A549 (cell line): Measurements from ENCODE around the gene LDLRAD4. TPM values are rescaled to one million over a fixed set of nuclear protein-coding genes. Genes with fewer than 3 reads are reported as not detected.

Experiments
- ATAC-seq, 2 experiments: fragments of 200-7000 bp in 1 of 2; fragments of >200 bp in 1 of 2; cut with Nextera tagmentation in 1 of 2; cut with Tn5 transposase in 1 of 2; 3 replicates each; pipeline versions ENCODE4 v1.8.0 to v1.9.1; 2018 to 2020; ENCODE audit warnings: mild to moderate bottlenecking in 1 of 2, moderate library complexity in 1 of 2
- CTCF ChIA-PET: fragments of 300-600 bp; sonication (Branson Sonifier 250); formaldehyde crosslinking; extraction: SDS; loops from one replicate; lab custom pipeline; 2021; ENCODE audit warnings: antibody characterized with exemption, inconsistent platforms; lab: Yijun Ruan, JAX
- POLR2A ChIA-PET: fragments of 350-600 bp; formaldehyde crosslinking; extraction: SDS; loops from one replicate; lab custom pipeline; 2021; ENCODE audit warnings: antibody characterized with exemption, inconsistent platforms; lab: Yijun Ruan, JAX
- DNase-seq, 2 experiments: peaks; one replicate each; pipeline versions ENCODE4 v3.0.0 to v3.0.0-alpha.2; 2011 to 2016; ENCODE audit warnings: low read depth in 1 of 2, low spot score in 1 of 2
- FAIRE-seq: peaks from 2 replicates; lab custom pipeline; 2011; peaks lifted over from hg19 to GRCh38; lab: Jason Lieb, UNC
- H3K27ac ChIP-seq, 2 experiments: fragments of >200 bp; sonication (Bioruptor Twin); formaldehyde crosslinking; 3 replicates each; pipeline ENCODE4 v1.5.1; 2016 to 2017
- H3K4me1 ChIP-seq: fragments of >200 bp; sonication (Bioruptor Twin); formaldehyde crosslinking; 3 replicates; pipeline ENCODE4 v1.6.1; 2016
- H3K4me2 ChIP-seq: fragments of >200 bp; sonication (Bioruptor Twin); formaldehyde crosslinking; 3 replicates; pipeline ENCODE4 v1.6.1; 2016
- H3K4me3 ChIP-seq: fragments of >200 bp; sonication (Bioruptor Twin); formaldehyde crosslinking; 3 replicates; pipeline ENCODE4 v1.5.1; 2016
- H3K9me3 ChIP-seq: fragments of >200 bp; sonication (Bioruptor Twin); formaldehyde crosslinking; 3 replicates; pipeline ENCODE4 v1.6.1; 2016
- BHLHE40 ChIP-seq: IDR thresholded peaks from 2 replicates; pipeline ENCODE4 v1.6.1; 2012; ENCODE audit warnings: low read depth, low read length, inconsistent platforms
- CBX2 ChIP-seq: fragments of 200-600 bp; sonication (generic); IDR thresholded peaks from 2 replicates; pipeline ENCODE4 v1.6.1; 2016; ENCODE audit warnings: low read depth, mild to moderate bottlenecking, borderline replicate concordance
- CBX8 ChIP-seq: fragments of 200-600 bp; sonication (generic); IDR thresholded peaks from 2 replicates; pipeline ENCODE4 v1.6.1; 2016
- ELK1 ChIP-seq: fragments of 150-350 bp; IDR thresholded peaks from 2 replicates; pipeline ENCODE4 v1.6.1; 2014; ENCODE audit warnings: low read depth, mild to moderate bottlenecking, low read length
- EP300 ChIP-seq, 2 experiments: fragments of >200 bp; sonication (Bioruptor Twin); formaldehyde crosslinking; IDR thresholded peaks; 2 replicates in 1 of 2; 3 replicates in 1 of 2; pipeline ENCODE4 v1.6.1; 2016 to 2017
- ESRRA ChIP-seq: fragments of 150-350 bp; IDR thresholded peaks from 2 replicates; pipeline ENCODE4 v1.6.1; 2014; ENCODE audit warnings: mild to moderate bottlenecking, low read length, borderline replicate concordance
- FOXS1 ChIP-seq: fragments of 250-450 bp; sonication (Bioruptor Pico); IDR thresholded peaks from 2 replicates; pipeline ENCODE4 v1.5.0; 2020; ENCODE audit warnings: mild to moderate bottlenecking, moderate library complexity
- HEYL ChIP-seq: fragments of 250-450 bp; sonication (Bioruptor Pico); IDR thresholded peaks from 2 replicates; pipeline ENCODE4 v1.8.0; 2021; ENCODE audit warnings: mild to moderate bottlenecking, moderate library complexity
- HOXB13 ChIP-seq: fragments of 250-450 bp; sonication (Bioruptor Pico); IDR thresholded peaks from 2 replicates; pipeline ENCODE4 v1.5.0; 2020; ENCODE audit warnings: low read depth, mild to moderate bottlenecking, moderate library complexity
- HOXB5 ChIP-seq: fragments of 250-450 bp; sonication (Bioruptor Pico); IDR thresholded peaks from 2 replicates; pipeline ENCODE4 v1.5.0; 2020; ENCODE audit warnings: mild to moderate bottlenecking, moderate library complexity
- JUN ChIP-seq, 2 experiments: fragments of >200 bp; sonication (Bioruptor Twin); formaldehyde crosslinking; IDR thresholded peaks; 2 replicates in 1 of 2; 3 replicates in 1 of 2; pipeline ENCODE4 v1.6.1; 2016 to 2017
- JUNB ChIP-seq: fragments of >200 bp; sonication (Bioruptor Twin); formaldehyde crosslinking; IDR thresholded peaks from 2 replicates; pipeline ENCODE4 v1.6.1; 2016
- KDM1A ChIP-seq: fragments of 200-600 bp; sonication (generic); IDR thresholded peaks from 2 replicates; pipeline ENCODE4 v1.6.1; 2016; ENCODE audit warnings: low read depth, mild to moderate bottlenecking
- NFE2L2 ChIP-seq: fragments of 150-350 bp; conservative IDR thresholded peaks from 2 replicates; pipeline ENCODE4 v1.6.1; 2014; ENCODE audit warnings: low read length
- NR3C1 ChIP-seq: fragments of >200 bp; sonication (Bioruptor Twin); formaldehyde crosslinking; IDR thresholded peaks from 3 replicates; pipeline ENCODE4 v1.6.1; 2017
- PBX3 ChIP-seq: IDR thresholded peaks from 2 replicates; pipeline ENCODE4 v1.6.1; 2012
- POLR2A ChIP-seq: IDR thresholded peaks from 2 replicates; pipeline ENCODE4 v1.6.1; 2012; ENCODE audit warnings: mild to moderate bottlenecking, low read length
- POLR2AphosphoS2 ChIP-seq: conservative IDR thresholded peaks from 2 replicates; pipeline ENCODE4 v1.6.1; 2012; ENCODE audit warnings: low read length, improper control_type of control experiment, inconsistent platforms
- RCOR1 ChIP-seq: fragments of 150-350 bp; IDR thresholded peaks from 2 replicates; pipeline ENCODE4 v1.6.1; 2014; ENCODE audit warnings: antibody characterized with exemption, low read length, low read depth
- SMC3 ChIP-seq: fragments of >200 bp; sonication (Bioruptor Twin); formaldehyde crosslinking; IDR thresholded peaks from 3 replicates; pipeline ENCODE4 v1.6.1; 2018; ENCODE audit warnings: inconsistent platforms
- USF2 ChIP-seq: fragments of 450-650 bp; IDR thresholded peaks from 2 replicates; pipeline ENCODE4 v1.6.1; 2014; ENCODE audit warnings: antibody characterized with exemption
- ZFP36 ChIP-seq: fragments of 450-650 bp; IDR thresholded peaks from 2 replicates; pipeline ENCODE4 v1.6.1; 2014; ENCODE audit warnings: borderline replicate concordance; ENCODE audit not compliant: partially characterized antibody
- ZNF302 ChIP-seq: fragments of 250-450 bp; sonication (Bioruptor Pico); IDR thresholded peaks from 2 replicates; pipeline ENCODE4 v1.9.0; 2021; ENCODE audit warnings: inconsistent platforms, mild to moderate bottlenecking, moderate library complexity
- ZSCAN20 ChIP-seq: fragments of 250-450 bp; sonication (Bioruptor Pico); IDR thresholded peaks from 2 replicates; pipeline ENCODE4 v1.8.0; 2022; ENCODE audit warnings: mild to moderate bottlenecking, moderate library complexity
- WGBS: methylation state at CpG from one replicate; pipeline ENCODE4 v1.1.6; 2017; ENCODE audit errors: missing lambda C conversion rate; 5-methylcytosine and 5-hydroxymethylcytosine counted together
- polyA plus RNA-seq, 4 experiments: library from polyadenylated mRNA; depleted of rRNA in 3 of 4; stranded (reverse); fragments of >200 nt; fragmentation: RNase III in 1 of 4; extraction: RNeasy Plus Mini Kit Qiagen cat#74134 plus additional on column Dnase treatment in 1 of 4; gene quantifications; 2 replicates in 3 of 4; 3 replicates in 1 of 4; pipeline ENCODE4 v1.2.3, GENCODE V29; 2011 to 2017
- TF ChIP-seq, protein P1 (sequence below): IDR thresholded peaks from 2 replicates; pipeline ENCODE4 v1.6.1; 2012; ENCODE audit warnings: low read depth, borderline replicate concordance
- TF ChIP-seq, protein P2 (sequence below): IDR thresholded peaks from 2 replicates; pipeline ENCODE4 v1.6.1; 2012
- TF ChIP-seq, protein P3 (sequence below): fragments of 200-600 bp; sonication (generic); IDR thresholded peaks from 2 replicates; pipeline ENCODE4 v1.6.1; 2016; ENCODE audit warnings: antibody characterized with exemption, mild to moderate bottlenecking, moderate library complexity

Gene LDLRAD4
- polyA plus RNA-seq, 2 of the 4 experiments (the other 2 are of a cell fraction), result 5.2 to 7.6 TPM

- ATAC-seq (no peak), FAIRE-seq (no peak)
- POLR2A ChIA-PET, result no interaction called here
- H3K4me2 ChIP-seq, result peak overlapping the region; percentile 76
- H3K27ac ChIP-seq, result peak overlapping the region; percentile 75 to 76
- peaks cover 8% of the 10 kb centered on the region; the same call in 1 of the 3 replicates for H3K9me3 ChIP-seq
- no peak overlapping the region for H3K4me3 ChIP-seq
- H3K4me1 ChIP-seq, result peaks cover 26% of the 10 kb centered on the region
- TF ChIP-seq POLR2A (no peak), HEYL (no peak), ELK1 (no peak), FOXS1 (CRISPR knock-in tag) (no peak), NR3C1 (no peak), JUNB (no peak), ZNF302 (CRISPR knock-in tag) (no peak), KDM1A (no peak), CBX2 (no peak), NFE2L2 (no peak), BHLHE40 (no peak), ESRRA (no peak), EP300 (IDR thresholded peaks at IDR 0.05) (no peak), ZFP36 (no peak), CBX8 (no peak), USF2 (no peak)
- TF ChIP-seq, protein P1, sequence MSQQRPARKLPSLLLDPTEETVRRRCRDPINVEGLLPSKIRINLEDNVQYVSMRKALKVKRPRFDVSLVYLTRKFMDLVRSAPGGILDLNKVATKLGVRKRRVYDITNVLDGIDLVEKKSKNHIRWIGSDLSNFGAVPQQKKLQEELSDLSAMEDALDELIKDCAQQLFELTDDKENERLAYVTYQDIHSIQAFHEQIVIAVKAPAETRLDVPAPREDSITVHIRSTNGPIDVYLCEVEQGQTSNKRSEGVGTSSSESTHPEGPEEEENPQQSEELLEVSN, result no peak
- TF ChIP-seq, all 56 proteins: peak for 0
- CTCF ChIA-PET, result interaction anchor here (0.5 to 0.6 kb wide), 2 partner anchors 56 to 1210 kb away, joined by 3 to 4 read pairs; no protein-coding TSS in a partner anchor
- DNase-seq, result no peak
- 84% methylated on average over 8 of the region's 8 CpGs for WGBS
Observed at GRCh38 chr18:13501891-13502290, 283.3 kb downstream of the LDLRAD4 start.

GRCh38 chr18:13502585-13502984 is 284.0 kb downstream of the LDLRAD4 start:
- POLR2A ChIA-PET, result no interaction called here

More at GRCh38 chr18:13502585-13502984, 284.0 kb downstream of the LDLRAD4 start:
- FAIRE-seq, result no peak
- no peak overlapping the region for H3K4me2 ChIP-seq
- CTCF ChIA-PET, result interaction anchor here (0.5 to 0.6 kb wide), 3 partner anchors 56 to 1210 kb away, joined by 3 to 4 read pairs (median 3); no protein-coding TSS in a partner anchor
- TF ChIP-seq ZSCAN20 (CRISPR knock-in tag) (no peak), CBX8 (no peak), HOXB5 (no peak), POLR2AphosphoS2 (no peak), ZFP36 (no peak), SMC3 (no peak), JUN (IDR thresholded peaks at IDR 0.05) (no peak), PBX3 (no peak), BHLHE40 (no peak), RCOR1 (no peak), HOXB13 (CRISPR knock-in tag) (no peak)
- TF ChIP-seq, protein P2, sequence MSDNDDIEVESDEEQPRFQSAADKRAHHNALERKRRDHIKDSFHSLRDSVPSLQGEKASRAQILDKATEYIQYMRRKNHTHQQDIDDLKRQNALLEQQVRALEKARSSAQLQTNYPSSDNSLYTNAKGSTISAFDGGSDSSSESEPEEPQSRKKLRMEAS, result no peak
- TF ChIP-seq, protein P3, sequence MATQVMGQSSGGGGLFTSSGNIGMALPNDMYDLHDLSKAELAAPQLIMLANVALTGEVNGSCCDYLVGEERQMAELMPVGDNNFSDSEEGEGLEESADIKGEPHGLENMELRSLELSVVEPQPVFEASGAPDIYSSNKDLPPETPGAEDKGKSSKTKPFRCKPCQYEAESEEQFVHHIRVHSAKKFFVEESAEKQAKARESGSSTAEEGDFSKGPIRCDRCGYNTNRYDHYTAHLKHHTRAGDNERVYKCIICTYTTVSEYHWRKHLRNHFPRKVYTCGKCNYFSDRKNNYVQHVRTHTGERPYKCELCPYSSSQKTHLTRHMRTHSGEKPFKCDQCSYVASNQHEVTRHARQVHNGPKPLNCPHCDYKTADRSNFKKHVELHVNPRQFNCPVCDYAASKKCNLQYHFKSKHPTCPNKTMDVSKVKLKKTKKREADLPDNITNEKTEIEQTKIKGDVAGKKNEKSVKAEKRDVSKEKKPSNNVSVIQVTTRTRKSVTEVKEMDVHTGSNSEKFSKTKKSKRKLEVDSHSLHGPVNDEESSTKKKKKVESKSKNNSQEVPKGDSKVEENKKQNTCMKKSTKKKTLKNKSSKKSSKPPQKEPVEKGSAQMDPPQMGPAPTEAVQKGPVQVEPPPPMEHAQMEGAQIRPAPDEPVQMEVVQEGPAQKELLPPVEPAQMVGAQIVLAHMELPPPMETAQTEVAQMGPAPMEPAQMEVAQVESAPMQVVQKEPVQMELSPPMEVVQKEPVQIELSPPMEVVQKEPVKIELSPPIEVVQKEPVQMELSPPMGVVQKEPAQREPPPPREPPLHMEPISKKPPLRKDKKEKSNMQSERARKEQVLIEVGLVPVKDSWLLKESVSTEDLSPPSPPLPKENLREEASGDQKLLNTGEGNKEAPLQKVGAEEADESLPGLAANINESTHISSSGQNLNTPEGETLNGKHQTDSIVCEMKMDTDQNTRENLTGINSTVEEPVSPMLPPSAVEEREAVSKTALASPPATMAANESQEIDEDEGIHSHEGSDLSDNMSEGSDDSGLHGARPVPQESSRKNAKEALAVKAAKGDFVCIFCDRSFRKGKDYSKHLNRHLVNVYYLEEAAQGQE, result no peak
- H3K4me1 ChIP-seq, result peaks cover 26% of the 10 kb centered on the region
- peak overlapping the region; percentile 56 to 75; a peak in 4 of 6 replicates for H3K27ac ChIP-seq
- no peak for ATAC-seq
- H3K4me3 ChIP-seq, result no peak overlapping the region
- peaks cover 8% of the 10 kb centered on the region; the same call in 1 of the 3 replicates for H3K9me3 ChIP-seq
- 71% methylated on average over 8 of the region's 8 CpGs for WGBS
- no peak for DNase-seq
